GM12878 (cell line): ENCODE data around the gene CTBP1. TPM values are rescaled to one million over a fixed set of nuclear protein-coding genes. Genes with fewer than 3 reads are reported as not detected.

Source experiments
- ATAC-seq: fragments of 200-7000 bp; cut with Tn5 transposase; 3 replicates; pipeline ENCODE4 v1.9.1; 2020; ENCODE audit warnings: mild to moderate bottlenecking, moderate library complexity
- BruUV-seq: library from RNA; stranded (reverse); fragments of 400-500 nt; replicated peaks from 2 replicates; lab custom pipeline; 2021; lab: Mats Ljungman, UMichigan
- CTCF ChIA-PET: fragments of 300-600 bp; sonication (Branson Sonifier 250); formaldehyde crosslinking; extraction: SDS; loops from one replicate; lab custom pipeline; 2021; ENCODE audit warnings: inconsistent platforms; lab: Yijun Ruan, JAX
- POLR2A ChIA-PET: fragments of 350-600 bp; formaldehyde crosslinking; extraction: SDS; loops from one replicate; lab custom pipeline; 2021; ENCODE audit warnings: inconsistent platforms; lab: Charles Lee
- RAD21 ChIA-PET: fragments of 300-600 bp; sonication (Branson Sonifier 250); formaldehyde crosslinking; loops from one replicate; lab custom pipeline; 2023; ENCODE audit warnings: antibody characterized with exemption; ENCODE audit not compliant: unreplicated experiment; lab: Charles Lee
- SMC1A ChIA-PET: fragments of 300-600 bp; sonication (Branson Sonifier 250); formaldehyde crosslinking; loops from one replicate; lab custom pipeline; 2023; ENCODE audit not compliant: unreplicated experiment, uncharacterized antibody; lab: Charles Lee
- DNase-seq: peaks from one replicate; pipeline ENCODE4 v3.0.0-alpha.2; 2011; ENCODE audit warnings: low read depth, low spot score
- FAIRE-seq: peaks from 3 replicates; lab custom pipeline; 2011; peaks lifted over from hg19 to GRCh38; lab: Jason Lieb, UNC
- H2AFZ ChIP-seq: 2 replicates; pipeline ENCODE4 v1.6.0; 2011; ENCODE audit warnings: low read depth, low read length, control low read depth; ENCODE audit not compliant: control insufficient read depth
- H3K27ac ChIP-seq: 2 replicates; pipeline ENCODE4 v1.5.1; 2011; ENCODE audit warnings: control low read depth; ENCODE audit not compliant: control insufficient read depth, insufficient read depth
- H3K27me3 ChIP-seq, 2 experiments: replicated peaks in 1 of 2; 2 replicates each; pipeline versions ENCODE4 v1.6.0 to v1.6.1; 2011; ENCODE audit warnings: low read length in 1 of 2; ENCODE audit not compliant: control insufficient read depth in 2 of 2, insufficient read depth in 2 of 2
- H3K36me3 ChIP-seq, 2 experiments: 2 replicates each; pipeline ENCODE4 v1.5.1; 2011; ENCODE audit warnings: low read length in 1 of 2; ENCODE audit not compliant: control insufficient read depth in 2 of 2, insufficient read depth in 2 of 2
- H3K4me1 ChIP-seq: 2 replicates; pipeline ENCODE4 v1.6.1; 2011; ENCODE audit warnings: mild to moderate bottlenecking, low read length, moderate library complexity, mixed read lengths; ENCODE audit not compliant: control insufficient read depth, insufficient read depth
- H3K4me2 ChIP-seq: 2 replicates; pipeline ENCODE4 v1.6.0; 2011; ENCODE audit warnings: control low read depth; ENCODE audit not compliant: control insufficient read depth, insufficient read depth
- H3K4me3 ChIP-seq: fragments of 200-600 bp; sonication (generic); 2 replicates; pipeline ENCODE4 v1.5.1; 2016
- H3K79me2 ChIP-seq: 2 replicates; pipeline ENCODE4 v1.6.0; 2011; ENCODE audit warnings: low read length; ENCODE audit not compliant: control insufficient read depth, insufficient read depth
- H3K9ac ChIP-seq: 2 replicates; pipeline ENCODE4 v1.8.0; 2011; ENCODE audit warnings: low read length, control low read depth, mixed read lengths; ENCODE audit not compliant: control insufficient read depth, insufficient read depth
- H3K9me3 ChIP-seq: replicated peaks from 3 replicates; pipeline ENCODE4 v1.5.1; 2011; ENCODE audit warnings: mild to moderate bottlenecking, low read length; ENCODE audit not compliant: control insufficient read depth, insufficient read depth
- H4K20me1 ChIP-seq: 2 replicates; pipeline ENCODE4 v1.6.0; 2011; ENCODE audit not compliant: control insufficient read depth, insufficient read depth
- CHD2 ChIP-seq: IDR thresholded peaks from 2 replicates; pipeline ENCODE4 v1.6.1; 2011; ENCODE audit warnings: low read depth, low read length, improper control_type of control experiment, borderline replicate concordance
- DPF2 ChIP-seq: fragments of 450-650 bp; IDR thresholded peaks from 2 replicates; pipeline ENCODE4 v1.6.1; 2017; ENCODE audit warnings: mild to moderate bottlenecking
- HDAC6 ChIP-seq: fragments of 200-600 bp; sonication (generic); IDR thresholded peaks from one replicate; pipeline ENCODE4 v1.8.0; 2017; ENCODE audit warnings: antibody characterized with exemption; ENCODE audit not compliant: unreplicated experiment
- MTA3 ChIP-seq: IDR thresholded peaks from 2 replicates; pipeline ENCODE4 v1.6.1; 2012; ENCODE audit warnings: low read length, inconsistent platforms, borderline replicate concordance
- MXI1 ChIP-seq: fragments of 150-350 bp; IDR thresholded peaks from 2 replicates; pipeline ENCODE4 v1.6.1; 2011; ENCODE audit warnings: low read depth, mild to moderate bottlenecking, inconsistent platforms, low read length, improper control_type of control experiment
- NFYA ChIP-seq: IDR thresholded peaks from 2 replicates; pipeline ENCODE4 v1.6.1; 2011; ENCODE audit warnings: low read depth, mild to moderate bottlenecking, low read length, improper control_type of control experiment, borderline replicate concordance
- NR2C2 ChIP-seq: IDR thresholded peaks from 2 replicates; pipeline ENCODE4 v1.6.1; 2011; ENCODE audit warnings: borderline replicate concordance, low read depth; ENCODE audit not compliant: control insufficient read depth, insufficient read length
- SRF ChIP-seq, 2 experiments: IDR thresholded peaks; 2 replicates each; pipeline ENCODE4 v1.6.1; 2011; ENCODE audit warnings: low read depth in 2 of 2, low read length in 2 of 2, mild to moderate bottlenecking in 1 of 2, moderate library complexity in 1 of 2
- STAT1 ChIP-seq: fragments of 450-650 bp; conservative IDR thresholded peaks from 2 replicates; pipeline ENCODE4 v1.6.1; 2014; ENCODE audit warnings: antibody characterized with exemption, mild to moderate bottlenecking
- STAT3 ChIP-seq: IDR thresholded peaks from 2 replicates; pipeline ENCODE4 v1.6.1; 2011; ENCODE audit warnings: low read depth, low read length, improper control_type of control experiment
- TAF1 ChIP-seq: IDR thresholded peaks from 2 replicates; pipeline ENCODE4 v1.6.1; 2011; ENCODE audit warnings: mild to moderate bottlenecking, low read depth, low read length, borderline replicate concordance
- YY1 ChIP-seq: IDR thresholded peaks from 2 replicates; pipeline ENCODE4 v1.6.1; 2011; ENCODE audit warnings: low read depth, mild to moderate bottlenecking, low read length
- ZNF274 ChIP-seq: IDR thresholded peaks from one replicate; pipeline ENCODE4 v1.8.0; 2011; ENCODE audit not compliant: insufficient read length, insufficient read depth
- WGBS: methylation state at CpG from one replicate; pipeline ENCODE4 v1.1.6; 2016; ENCODE audit warnings: low lambda C conversion rate; ENCODE audit not compliant: insufficient replicate concordance, insufficient coverage; ENCODE audit errors: missing lambda C conversion rate; 5-methylcytosine and 5-hydroxymethylcytosine counted together
- in situ Hi-C: fragments of 300-500 bp; cut with MboI; formaldehyde crosslinking; loops from 9 replicates; pipeline ENCODE4 v1.14.3; 2018; ENCODE audit warnings: mixed read lengths
- intact Hi-C: fragments of 100-400 bp; cut with micrococcal nuclease; formaldehyde crosslinking; loops from one replicate; pipeline ENCODE4 v1.14.2; 2022; ENCODE audit not compliant: unreplicated experiment
- polyA plus RNA-seq, 11 experiments: library from polyadenylated mRNA; depleted of rRNA in 4 of 11; unstranded in 6 of 11; stranded (reverse) in 5 of 11; fragments of >200 nt; fragmentation: Nextera tagmentation in 4 of 11; fragmentation: Illumina TruSeq in 1 of 11; extraction: Ambion mirVana in 4 of 11; extraction: Trizol in 1 of 11; gene quantifications; 1 replicate in 1 of 11; 2 replicates in 10 of 11; pipeline versions ENCODE4 v1.2.1 to v1.2.3, GENCODE V29; 2011 to 2016; ENCODE audit warnings: inconsistent platforms in 2 of 11, missing spikeins in 2 of 11, low read depth in 1 of 11
- total RNA-seq, 4 experiments: library from RNA; depleted of rRNA in 3 of 4; stranded (reverse); fragments of >200 nt in 3 of 4; fragmentation: Illumina TruSeq in 1 of 4; extraction: Trizol in 1 of 4; gene quantifications; 2 replicates each; pipeline versions ENCODE4 v1.2.1 to v1.2.3, GENCODE V29; 2013 to 2021
- TF ChIP-seq, protein P1 (sequence below): fragments of 150-350 bp; IDR thresholded peaks from 2 replicates; pipeline ENCODE4 v1.6.1; 2016; ENCODE audit warnings: low read depth, low read length

The CTBP1 gene
- total and polyA plus RNA-seq, 10 of the 15 experiments (the other 5 are each of a cell fraction or from before 2014, with no cell fraction given) = 7.4 to 182 (median 63.1) TPM

DNA sequence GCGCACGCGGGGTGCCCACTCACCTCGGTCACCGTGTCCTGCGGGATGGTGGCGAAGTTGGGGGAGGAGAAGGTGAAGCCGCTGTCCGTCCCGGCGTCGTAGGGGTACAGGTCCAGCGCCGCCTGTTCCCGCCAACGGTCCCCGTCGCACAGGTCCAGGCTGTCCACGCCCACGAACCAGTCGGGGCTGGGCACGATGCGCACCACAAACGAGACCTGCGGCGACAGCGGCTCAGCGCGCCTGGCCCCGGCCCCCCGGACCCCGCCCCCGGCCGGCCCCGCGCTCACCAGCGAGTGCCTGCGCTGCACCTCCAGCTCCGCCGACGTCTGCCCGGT lies 78.0 kb downstream of the CTBP1 start:
- Histone ChIP-seq H3K79me2 (no peaks in the 10 kb centered on the region), H3K36me3 (no peaks in the 10 kb centered on the region), H3K9ac (no peak overlapping the region), H3K4me3 (no peak overlapping the region), H3K4me2 (no peak overlapping the region; the same call in 1 of the 2 replicates), H3K9me3 (no peaks in the 10 kb centered on the region; the same call in 2 of the 3 replicates), H3K4me1 (peaks cover 12% of the 10 kb centered on the region), H4K20me1 (no peaks in the 10 kb centered on the region), H3K27me3 (peaks cover 0 to 9% of the 10 kb centered on the region in 2 experiments; a peak in 2 of 4 replicates), H2AFZ (no peak overlapping the region), H3K27ac (no peak overlapping the region)
- 96% methylated on average over 15 of the region's 42 CpGs for WGBS
- FAIRE-seq (no peak), DNase-seq (no peak), ATAC-seq (no peak)
- no TSS peak for BruUV-seq
- TF ChIP-seq CHD2 = no peak
- no peak for TF ChIP-seq STAT3
- intact Hi-C loops (no loop called here), in situ Hi-C loops (no loop called here)
- ChIA-PET RAD21 (no interaction called here), SMC1A (no interaction called here), CTCF (no interaction called here), POLR2A (no interaction called here)

DNA sequence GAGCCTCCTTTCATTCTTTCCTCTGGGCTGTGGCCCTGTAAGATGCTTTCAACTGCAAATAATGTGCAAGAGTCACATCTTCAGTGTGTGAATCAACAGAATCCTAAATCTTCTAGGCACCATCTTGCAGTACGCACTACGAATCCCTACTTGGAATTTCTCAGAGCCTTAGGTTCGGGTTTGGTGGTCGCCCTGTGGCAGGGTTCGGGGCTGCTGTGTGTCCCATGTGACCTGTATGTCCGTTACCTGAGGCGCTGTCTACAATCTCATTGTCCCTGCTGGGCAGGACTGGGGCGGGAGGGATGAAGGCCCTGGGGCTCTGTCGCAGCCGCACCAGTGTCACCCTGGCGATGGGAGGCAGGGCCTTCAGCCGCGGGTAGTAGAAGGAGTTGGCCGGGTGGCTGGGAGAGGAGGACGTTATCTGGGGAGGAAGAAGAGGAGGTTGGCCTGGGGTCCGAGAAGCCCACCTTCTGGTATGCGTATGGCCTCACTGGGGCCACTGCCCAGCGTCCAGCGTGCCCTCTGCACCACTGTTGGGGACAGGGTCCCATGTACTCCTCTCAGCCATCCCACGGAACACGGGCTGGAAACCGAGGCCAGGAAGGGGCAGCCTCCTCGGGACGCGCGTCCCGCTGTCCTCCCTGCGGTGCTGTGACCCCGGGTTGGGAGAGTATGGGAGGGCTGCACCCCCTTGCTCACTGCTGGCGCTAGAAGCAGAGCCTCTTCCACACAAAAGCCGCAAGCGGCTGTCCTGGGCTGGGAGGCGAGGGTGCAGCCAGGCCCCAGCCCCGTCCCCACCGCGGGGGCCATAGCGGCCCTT lies 78.6 kb downstream of the CTBP1 start:
- H3K4me2 ChIP-seq = no peak overlapping the region
- H2AFZ ChIP-seq = no peak overlapping the region
- in situ Hi-C loops = no loop called here
- no peaks in the 10 kb centered on the region for H3K79me2 ChIP-seq
- peaks cover 0 to 9% of the 10 kb centered on the region in 2 experiments; a peak in 2 of 4 replicates for H3K27me3 ChIP-seq
- no peaks in the 10 kb centered on the region for H4K20me1 ChIP-seq
- RAD21 ChIA-PET = no interaction called here
- no peaks in the 10 kb centered on the region; the same call in 2 of the 3 replicates for H3K9me3 ChIP-seq
- WGBS = 85% methylated on average over 33 of the region's 37 CpGs
- intact Hi-C loops = no loop called here
- POLR2A ChIA-PET = no interaction called here
- peaks cover 12% of the 10 kb centered on the region for H3K4me1 ChIP-seq
- no peak overlapping the region for H3K4me3 ChIP-seq
- H3K9ac ChIP-seq = no peak overlapping the region
- FAIRE-seq (no peak), DNase-seq (no peak), ATAC-seq (no peak)
- H3K27ac ChIP-seq = no peak overlapping the region
- H3K36me3 ChIP-seq = no peaks in the 10 kb centered on the region
- SMC1A ChIA-PET = interaction anchor here (0.9 kb wide), 1 partner anchor 97 kb away, joined by 3 read pairs; no protein-coding TSS in a partner anchor
- CTCF ChIA-PET = interaction anchor here (4.7 kb wide), 1 partner anchor 97 kb away, joined by 66 read pairs; no protein-coding TSS in a partner anchor
- no TSS peak for BruUV-seq
- no peak for TF ChIP-seq DPF2
- no peak for TF ChIP-seq MXI1
- TF ChIP-seq, protein P1, sequence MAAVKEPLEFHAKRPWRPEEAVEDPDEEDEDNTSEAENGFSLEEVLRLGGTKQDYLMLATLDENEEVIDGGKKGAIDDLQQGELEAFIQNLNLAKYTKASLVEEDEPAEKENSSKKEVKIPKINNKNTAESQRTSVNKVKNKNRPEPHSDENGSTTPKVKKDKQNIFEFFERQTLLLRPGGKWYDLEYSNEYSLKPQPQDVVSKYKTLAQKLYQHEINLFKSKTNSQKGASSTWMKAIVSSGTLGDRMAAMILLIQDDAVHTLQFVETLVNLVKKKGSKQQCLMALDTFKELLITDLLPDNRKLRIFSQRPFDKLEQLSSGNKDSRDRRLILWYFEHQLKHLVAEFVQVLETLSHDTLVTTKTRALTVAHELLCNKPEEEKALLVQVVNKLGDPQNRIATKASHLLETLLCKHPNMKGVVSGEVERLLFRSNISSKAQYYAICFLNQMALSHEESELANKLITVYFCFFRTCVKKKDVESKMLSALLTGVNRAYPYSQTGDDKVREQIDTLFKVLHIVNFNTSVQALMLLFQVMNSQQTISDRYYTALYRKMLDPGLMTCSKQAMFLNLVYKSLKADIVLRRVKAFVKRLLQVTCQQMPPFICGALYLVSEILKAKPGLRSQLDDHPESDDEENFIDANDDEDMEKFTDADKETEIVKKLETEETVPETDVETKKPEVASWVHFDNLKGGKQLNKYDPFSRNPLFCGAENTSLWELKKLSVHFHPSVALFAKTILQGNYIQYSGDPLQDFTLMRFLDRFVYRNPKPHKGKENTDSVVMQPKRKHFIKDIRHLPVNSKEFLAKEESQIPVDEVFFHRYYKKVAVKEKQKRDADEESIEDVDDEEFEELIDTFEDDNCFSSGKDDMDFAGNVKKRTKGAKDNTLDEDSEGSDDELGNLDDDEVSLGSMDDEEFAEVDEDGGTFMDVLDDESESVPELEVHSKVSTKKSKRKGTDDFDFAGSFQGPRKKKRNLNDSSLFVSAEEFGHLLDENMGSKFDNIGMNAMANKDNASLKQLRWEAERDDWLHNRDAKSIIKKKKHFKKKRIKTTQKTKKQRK = no peak
- TF ChIP-seq ZNF274 = no peak
- TF ChIP-seq NFYA = no peak
- no peak for TF ChIP-seq NR2C2
- TF ChIP-seq HDAC6 = no peak
- no peak for TF ChIP-seq SRF (IDR thresholded peaks at IDR 0.05; ENCODE audit: low read depth in 2 of 2, low read length in 2 of 2)
- TF ChIP-seq MTA3 = no peak
- TF ChIP-seq STAT1 = no peak
- TF ChIP-seq TAF1 = no peak
- TF ChIP-seq STAT3 = no peak
- no peak for TF ChIP-seq YY1
